Fibroblast of the aortic adventitia (primary cell): ENCODE data around the gene ADAMTS13. TPM values are rescaled to one million over a fixed set of nuclear protein-coding genes. Genes with fewer than 3 reads are reported as not detected.

Experiments
- DNase-seq: peaks from one replicate; pipeline ENCODE4 v3.0.0-alpha.2; 2010; ENCODE audit warnings: low read depth
- H3K4me3 ChIP-seq: 2 replicates; pipeline ENCODE4 v1.5.1; 2011; ENCODE audit warnings: low read depth, mild to moderate bottlenecking, control low read depth, low read length, moderate library complexity
- total RNA-seq: library from RNA; depleted of rRNA; stranded (reverse); fragments of >200 nt; gene quantifications from 2 replicates; pipeline ENCODE4 v1.2.3, GENCODE V29; 2012; ENCODE audit warnings: low replicate concordance
- TF ChIP-seq, protein P1 (sequence below): IDR thresholded peaks from 2 replicates; pipeline ENCODE4 v1.5.1; 2011; ENCODE audit warnings: mild to moderate bottlenecking, low read length, control low read depth, inconsistent platforms; ENCODE audit not compliant: insufficient read depth

ADAMTS13 gene
- total RNA-seq, 1 donor = 1.4 TPM

DNA sequence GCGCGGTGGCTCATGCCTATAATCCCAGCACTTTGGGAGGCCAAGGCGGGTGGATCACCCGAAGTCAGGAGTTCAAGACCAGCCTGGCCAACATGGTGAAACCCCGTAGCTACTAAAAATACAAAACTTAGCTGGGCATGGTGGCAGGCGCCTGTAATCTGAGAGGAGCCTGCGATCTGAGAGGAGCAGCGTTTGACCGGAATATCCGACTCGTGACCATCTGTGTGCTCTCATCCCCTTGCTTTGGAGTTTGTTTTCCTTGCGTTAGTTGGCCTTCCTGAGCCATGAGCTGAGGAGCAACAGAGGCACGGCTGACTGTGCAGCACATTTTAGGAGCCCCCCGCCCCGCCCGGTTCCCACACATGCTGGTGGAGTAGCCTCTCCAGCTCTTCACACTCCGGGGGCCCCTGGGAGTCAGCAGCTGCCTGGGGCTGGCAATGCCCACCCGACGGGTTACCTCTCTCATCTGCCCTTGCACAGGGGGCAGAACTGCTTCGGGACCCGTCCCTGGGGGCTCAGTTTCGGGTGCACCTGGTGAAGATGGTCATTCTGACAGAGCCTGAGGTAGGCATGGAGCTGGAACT is 3.0 kb downstream of the ADAMTS13 start:
- DNase-seq = no peak
- no peak overlapping the region for H3K4me3 ChIP-seq
- TF ChIP-seq, protein P1, sequence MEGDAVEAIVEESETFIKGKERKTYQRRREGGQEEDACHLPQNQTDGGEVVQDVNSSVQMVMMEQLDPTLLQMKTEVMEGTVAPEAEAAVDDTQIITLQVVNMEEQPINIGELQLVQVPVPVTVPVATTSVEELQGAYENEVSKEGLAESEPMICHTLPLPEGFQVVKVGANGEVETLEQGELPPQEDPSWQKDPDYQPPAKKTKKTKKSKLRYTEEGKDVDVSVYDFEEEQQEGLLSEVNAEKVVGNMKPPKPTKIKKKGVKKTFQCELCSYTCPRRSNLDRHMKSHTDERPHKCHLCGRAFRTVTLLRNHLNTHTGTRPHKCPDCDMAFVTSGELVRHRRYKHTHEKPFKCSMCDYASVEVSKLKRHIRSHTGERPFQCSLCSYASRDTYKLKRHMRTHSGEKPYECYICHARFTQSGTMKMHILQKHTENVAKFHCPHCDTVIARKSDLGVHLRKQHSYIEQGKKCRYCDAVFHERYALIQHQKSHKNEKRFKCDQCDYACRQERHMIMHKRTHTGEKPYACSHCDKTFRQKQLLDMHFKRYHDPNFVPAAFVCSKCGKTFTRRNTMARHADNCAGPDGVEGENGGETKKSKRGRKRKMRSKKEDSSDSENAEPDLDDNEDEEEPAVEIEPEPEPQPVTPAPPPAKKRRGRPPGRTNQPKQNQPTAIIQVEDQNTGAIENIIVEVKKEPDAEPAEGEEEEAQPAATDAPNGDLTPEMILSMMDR = no peak

DNA sequence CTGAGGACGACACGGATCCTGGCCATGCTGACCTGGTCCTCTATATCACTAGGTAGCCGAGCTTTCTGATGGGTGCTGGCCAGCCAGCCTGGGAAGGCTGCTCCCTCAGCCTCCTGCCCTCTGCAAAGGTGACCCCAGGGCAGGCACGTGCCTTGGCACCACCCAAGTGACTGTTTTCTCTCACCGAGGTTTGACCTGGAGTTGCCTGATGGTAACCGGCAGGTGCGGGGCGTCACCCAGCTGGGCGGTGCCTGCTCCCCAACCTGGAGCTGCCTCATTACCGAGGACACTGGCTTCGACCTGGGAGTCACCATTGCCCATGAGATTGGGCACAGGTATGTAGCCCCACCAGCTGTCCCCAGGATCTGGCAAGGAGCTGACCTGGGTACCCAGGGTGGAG is 3.8 kb downstream of the ADAMTS13 start:
- DNase-seq = no peak
- H3K4me3 ChIP-seq = no peak overlapping the region
- TF ChIP-seq, protein P1 = no peak

DNA sequence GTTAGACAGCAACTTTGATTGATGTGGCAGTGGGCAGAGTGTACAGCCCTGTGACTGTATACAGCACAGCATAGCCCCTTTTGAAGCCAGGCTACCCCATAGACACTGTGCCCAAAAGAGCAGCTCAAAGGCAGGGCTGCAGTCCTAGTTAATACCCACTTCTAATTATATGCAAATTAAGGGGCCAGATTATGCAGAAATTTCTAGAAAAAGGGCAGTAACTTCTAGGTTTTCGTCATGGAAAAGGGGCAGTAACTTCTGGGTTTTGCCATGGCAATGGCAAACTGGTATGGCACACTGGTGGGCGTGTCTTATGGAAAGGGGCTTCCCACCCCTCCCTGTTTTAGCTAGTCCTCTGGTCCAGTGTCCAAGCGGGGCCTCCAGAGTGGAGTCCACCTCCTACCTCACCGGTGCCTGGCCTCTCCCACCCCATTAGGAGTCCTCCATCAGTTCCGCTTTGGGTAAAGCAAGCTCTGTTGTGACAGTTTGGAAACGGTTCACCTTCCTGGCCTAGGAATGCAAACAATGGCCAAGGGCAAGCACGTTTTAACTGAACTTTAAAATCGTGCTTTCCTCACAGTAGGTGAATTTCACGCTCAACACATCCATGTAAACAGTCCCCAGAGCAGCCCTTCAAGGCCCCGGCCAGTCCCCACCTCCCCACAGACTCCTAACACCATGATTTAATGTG is 5.6 kb downstream of the ADAMTS13 start:
- H3K4me3 ChIP-seq = no peak overlapping the region
- TF ChIP-seq, protein P1 = no peak
- DNase-seq = no peak

DNA sequence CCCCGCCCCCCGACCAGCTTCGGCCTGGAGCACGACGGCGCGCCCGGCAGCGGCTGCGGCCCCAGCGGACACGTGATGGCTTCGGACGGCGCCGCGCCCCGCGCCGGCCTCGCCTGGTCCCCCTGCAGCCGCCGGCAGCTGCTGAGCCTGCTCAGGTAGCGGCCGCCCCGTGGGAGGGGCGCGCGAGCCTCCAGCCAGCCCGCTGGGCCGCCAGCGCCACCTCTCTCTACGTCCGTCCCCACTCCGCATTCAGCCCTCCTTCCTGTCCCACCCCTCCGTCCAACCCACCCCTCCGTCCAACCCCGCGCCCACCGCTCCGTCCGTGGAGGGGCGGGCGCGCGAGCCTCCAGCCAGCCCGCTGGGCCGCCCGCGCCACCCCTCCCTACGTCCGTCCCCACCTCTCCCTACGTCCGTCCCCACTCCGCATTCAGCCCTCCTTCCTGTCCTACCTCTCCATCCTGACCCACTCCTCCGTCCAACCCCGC is 6.5 kb downstream of the ADAMTS13 start:
- H3K4me3 ChIP-seq = peak overlapping the region; percentile 28
- TF ChIP-seq, protein P1 = no peak
- DNase-seq = no peak

DNA sequence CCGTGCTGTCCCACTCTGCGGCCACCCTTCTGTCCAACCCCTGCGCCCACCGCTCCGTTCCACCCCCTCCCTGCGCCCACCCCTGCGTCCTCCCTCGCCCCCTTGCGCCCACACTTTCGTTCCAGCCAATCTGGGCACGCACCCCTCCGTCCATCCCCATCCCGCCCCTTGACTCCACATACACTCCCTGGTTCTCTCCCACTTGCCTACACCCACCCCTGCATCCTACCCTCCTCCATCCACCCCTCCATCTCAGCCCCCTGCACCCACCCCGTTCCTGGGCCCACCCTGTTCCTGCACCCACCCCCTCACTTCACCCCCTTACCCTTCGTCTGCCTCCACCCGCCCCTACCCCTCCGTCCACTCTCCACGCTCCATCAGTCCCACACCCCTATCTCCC is 7.0 kb downstream of the ADAMTS13 start:
- no peak for DNase-seq
- no peak overlapping the region for H3K4me3 ChIP-seq
- TF ChIP-seq, protein P1 = no peak

DNA sequence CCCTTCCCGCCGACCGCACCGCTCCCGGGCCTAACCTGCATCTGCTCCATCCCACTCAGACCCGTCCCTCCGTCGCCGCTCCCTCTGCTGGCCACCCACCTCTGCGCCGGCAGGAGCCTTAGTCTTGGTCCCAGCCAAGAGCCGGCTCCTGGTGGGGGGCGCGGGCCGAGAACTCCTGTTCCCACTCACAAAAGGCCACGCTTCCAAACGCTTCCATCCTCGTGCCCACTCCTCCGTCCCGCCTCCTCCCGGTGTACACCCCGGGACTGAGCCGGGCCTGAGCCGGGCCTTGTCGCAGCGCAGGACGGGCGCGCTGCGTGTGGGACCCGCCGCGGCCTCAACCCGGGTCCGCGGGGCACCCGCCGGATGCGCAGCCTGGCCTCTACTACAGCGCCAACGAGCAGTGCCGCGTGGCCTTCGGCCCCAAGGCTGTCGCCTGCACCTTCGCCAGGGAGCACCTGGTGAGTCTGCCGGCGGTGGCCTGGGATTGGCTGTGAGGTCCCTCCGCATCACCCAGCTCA is 7.5 kb downstream of the ADAMTS13 start:
- no peak for DNase-seq
- TF ChIP-seq, protein P1 = peak; percentile 29
- H3K4me3 ChIP-seq = no peak overlapping the region
